IPS-18c (cell line): ENCODE results near the gene EEF1AKMT3.
A peak's percentile ranks its signal among the peaks of the same experiment; 100 is the strongest.

Source experiments
- H3K4me3 ChIP-seq: 2 replicates; pipeline ENCODE4 v1.7.0; 2013; ENCODE audit warnings: low read depth, mild to moderate bottlenecking, low read length, moderate library complexity; ENCODE audit not compliant: insufficient read depth
- H3K9me3 ChIP-seq: one replicate; pipeline ENCODE4 v1.6.1; 2013; ENCODE audit warnings: mild to moderate bottlenecking, low read length, moderate library complexity; ENCODE audit not compliant: control insufficient read depth, insufficient read depth

EEF1AKMT3 gene

GRCh38 chr12:57744194-57744776 lies 28.1 kb upstream of the EEF1AKMT3 start:
- peak overlapping the region; percentile 68; the same call in 1 of the 2 replicates for H3K4me3 ChIP-seq

GRCh38 chr12:57744777-57745484 lies 27.5 kb upstream of the EEF1AKMT3 start, which contains the start of gene TSPAN31:
Gene TSPAN31, plus strand, starts transcription at chr12:57745039. Its CDS starts 116 bp downstream, at chr12:57745155.
- no peaks in the 10 kb centered on the region for H3K9me3 ChIP-seq

More at GRCh38 chr12:57744194-57744776, 28.1 kb upstream of the EEF1AKMT3 start:
- H3K9me3 ChIP-seq = no peaks in the 10 kb centered on the region

GRCh38 chr12:57745485-57745881 lies 26.9 kb upstream of the EEF1AKMT3 start:
- H3K4me3 ChIP-seq = peak overlapping the region; percentile 68
- H3K9me3 ChIP-seq = no peaks in the 10 kb centered on the region

More at GRCh38 chr12:57744777-57745484, 27.5 kb upstream of the EEF1AKMT3 start, which contains the start of gene TSPAN31:
- H3K4me3 ChIP-seq = peak within 1 kb of the TSS; percentile 68

GRCh38 chr12:57746025-57746424 lies 26.4 kb upstream of the EEF1AKMT3 start:
- peak overlapping the region; percentile 68; the same call in 1 of the 2 replicates for H3K4me3 ChIP-seq
- H3K9me3 ChIP-seq = no peaks in the 10 kb centered on the region

GRCh38 chr12:57749061-57749460 lies 23.4 kb upstream of the EEF1AKMT3 start:
- H3K4me3 ChIP-seq = no peak overlapping the region
- H3K9me3 ChIP-seq = no peaks in the 10 kb centered on the region

- H3K9me3 ChIP-seq = no peaks in the 10 kb centered on the region
- peak overlapping the region; percentile 98 for H3K4me3 ChIP-seq
Observed at GRCh38 chr12:57750561-57751431, 21.6 kb upstream of the EEF1AKMT3 start.

GRCh38 chr12:57751432-57751787 lies 21.0 kb upstream of the EEF1AKMT3 start:
- Histone ChIP-seq H3K9me3 (no peaks in the 10 kb centered on the region), H3K4me3 (peak overlapping the region; percentile 98)

- no peaks in the 10 kb centered on the region for H3K9me3 ChIP-seq
- H3K4me3 ChIP-seq = peak within 1 kb of the TSS; percentile 98
Observed at GRCh38 chr12:57751788-57752667, 20.4 kb upstream of the EEF1AKMT3 start, which contains the start of gene CDK4. Gene CDK4, minus strand, starts transcription at chr12:57752310. Its CDS starts 593 bp downstream, at chr12:57751717.

GRCh38 chr12:57752668-57753000 lies 19.8 kb upstream of the EEF1AKMT3 start:
- H3K9me3 ChIP-seq = no peaks in the 10 kb centered on the region
- no peak overlapping the region; the same call in 1 of the 2 replicates for H3K4me3 ChIP-seq

- H3K4me3 ChIP-seq = peak overlapping the region; percentile 57; the same call in 1 of the 2 replicates
- no peaks in the 10 kb centered on the region for H3K9me3 ChIP-seq
Observed at GRCh38 chr12:57753756-57754337, 18.6 kb upstream of the EEF1AKMT3 start.

- peak within 1 kb of the TSS; percentile 57 for H3K4me3 ChIP-seq
- no peaks in the 10 kb centered on the region for H3K9me3 ChIP-seq
Observed at GRCh38 chr12:57754411-57755193, 17.8 kb upstream of the EEF1AKMT3 start, which contains the start of gene MARCHF9. Gene MARCHF9, plus strand, starts transcription at chr12:57755103. Its CDS starts 426 bp downstream, at chr12:57755529.

GRCh38 chr12:57755194-57755453 lies 17.3 kb upstream of the EEF1AKMT3 start:
- Histone ChIP-seq H3K4me3 (peak overlapping the region; percentile 52), H3K9me3 (no peaks in the 10 kb centered on the region)

GRCh38 chr12:57755454-57756372 lies 16.7 kb upstream of the EEF1AKMT3 start:
- no peaks in the 10 kb centered on the region for H3K9me3 ChIP-seq

GRCh38 chr12:57756406-57757341 lies 15.7 kb upstream of the EEF1AKMT3 start:
- Histone ChIP-seq H3K4me3 (peak overlapping the region; percentile 52; the same call in 1 of the 2 replicates), H3K9me3 (no peaks in the 10 kb centered on the region)

More at GRCh38 chr12:57755454-57756372, 16.7 kb upstream of the EEF1AKMT3 start:
- peak overlapping the region; percentile 52 for H3K4me3 ChIP-seq
